ENCODE results near the gene MB21D2.

The MB21D2 gene

DNA sequence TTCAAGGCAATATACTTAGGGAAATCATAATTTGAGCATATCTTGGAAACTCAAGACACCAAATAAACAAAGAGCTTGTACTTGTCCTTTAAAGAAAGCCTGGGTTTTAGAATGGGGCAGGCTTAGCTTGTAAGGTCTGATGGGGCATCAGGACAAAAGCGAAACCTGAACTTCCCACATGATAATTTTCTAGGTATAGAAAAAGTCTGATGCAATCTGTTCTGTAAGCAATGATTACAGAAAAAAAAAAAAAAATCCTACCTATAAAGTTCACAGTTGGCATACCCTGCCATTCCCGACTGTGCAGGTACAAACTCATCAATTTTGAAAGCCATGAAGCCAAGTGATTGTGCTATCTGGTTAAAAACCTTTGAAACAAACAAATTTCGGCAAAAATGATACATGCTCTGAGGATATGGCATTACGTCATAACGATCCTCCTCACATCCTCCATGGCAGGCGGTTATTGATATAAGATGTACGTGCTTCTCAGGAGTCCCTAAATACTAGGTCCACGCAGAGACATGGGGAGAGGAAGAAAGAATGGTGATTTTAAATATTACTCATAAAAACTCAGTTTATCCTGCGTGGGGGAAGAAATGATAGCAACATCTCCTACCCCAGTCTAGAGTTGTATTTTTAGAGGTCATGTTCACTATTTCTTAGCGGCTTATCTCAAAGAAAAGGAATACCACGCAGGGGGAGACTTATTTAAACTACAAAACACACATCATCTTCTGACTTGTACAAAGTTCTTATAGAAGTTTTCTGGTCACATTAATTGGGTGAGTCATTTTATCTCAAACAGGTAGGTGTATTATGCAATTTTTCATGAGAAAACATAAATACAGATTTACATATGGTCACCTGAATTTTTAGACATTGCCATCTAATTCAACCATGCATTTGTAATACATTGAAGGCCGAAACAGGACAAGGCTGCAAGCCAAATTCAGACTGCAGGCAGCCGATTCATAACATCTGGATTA, 27.0 kb downstream of the MB21D2 start:
- no peak for DNase-seq

DNA sequence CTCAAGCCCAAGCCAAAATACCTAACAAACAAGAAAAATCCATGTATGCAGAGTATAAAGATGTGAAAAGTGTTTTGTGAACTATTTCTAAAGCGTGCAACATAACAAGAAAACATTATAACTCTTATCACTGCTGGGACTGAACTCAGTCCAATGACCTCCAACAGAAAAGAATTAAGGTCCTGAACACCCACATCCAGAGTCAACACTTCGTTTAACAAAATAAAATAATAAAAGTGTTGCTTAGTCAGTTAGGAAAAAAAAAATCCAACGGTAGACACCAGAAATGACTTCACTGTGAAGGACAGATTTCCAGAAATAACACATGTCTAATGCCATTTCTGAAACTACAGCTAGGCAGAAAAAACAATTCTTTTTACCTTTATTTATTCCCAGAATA, 28.0 kb downstream of the MB21D2 start:
- no peak for DNase-seq

DNA sequence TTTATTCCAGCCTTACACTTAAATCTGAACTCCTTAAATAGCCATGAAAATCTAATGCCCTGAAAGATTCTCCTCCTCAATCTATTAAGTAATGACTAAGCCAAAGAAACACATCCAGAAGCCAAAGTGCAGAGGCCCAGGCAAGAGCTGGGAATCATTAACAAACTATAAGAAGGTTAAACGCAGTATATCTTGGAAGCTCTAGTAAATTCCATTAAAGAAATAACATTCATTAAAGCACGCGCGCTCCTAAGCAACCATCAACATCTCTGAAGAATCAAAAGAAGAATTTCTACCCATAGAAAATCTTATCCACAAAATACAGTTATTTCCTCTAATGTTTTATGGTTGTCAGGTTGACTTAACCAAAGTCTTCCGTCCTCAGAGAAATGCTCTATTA, 29.5 kb downstream of the MB21D2 start:
- DNase-seq: no peak

DNA sequence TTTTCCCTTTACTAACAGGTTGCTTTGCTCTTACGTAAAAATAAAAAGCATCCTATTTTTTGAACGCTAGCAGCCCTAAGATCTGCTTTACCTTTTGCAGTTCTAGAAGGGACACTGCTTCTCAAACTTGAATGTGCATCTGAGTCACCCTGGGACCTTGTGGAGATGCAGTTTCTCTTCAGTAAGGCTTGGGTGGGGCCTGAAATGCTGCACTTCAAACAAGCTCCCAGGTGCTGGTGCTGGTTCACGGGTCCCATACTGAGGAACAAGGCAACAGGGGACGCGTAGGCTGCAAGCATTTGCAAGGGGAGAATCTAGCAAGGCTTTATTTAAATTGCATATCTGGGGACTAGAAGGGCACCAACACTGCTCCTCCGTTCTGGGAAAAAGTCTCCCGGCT, 30.0 kb downstream of the MB21D2 start:
- DNase-seq: no peak

DNA sequence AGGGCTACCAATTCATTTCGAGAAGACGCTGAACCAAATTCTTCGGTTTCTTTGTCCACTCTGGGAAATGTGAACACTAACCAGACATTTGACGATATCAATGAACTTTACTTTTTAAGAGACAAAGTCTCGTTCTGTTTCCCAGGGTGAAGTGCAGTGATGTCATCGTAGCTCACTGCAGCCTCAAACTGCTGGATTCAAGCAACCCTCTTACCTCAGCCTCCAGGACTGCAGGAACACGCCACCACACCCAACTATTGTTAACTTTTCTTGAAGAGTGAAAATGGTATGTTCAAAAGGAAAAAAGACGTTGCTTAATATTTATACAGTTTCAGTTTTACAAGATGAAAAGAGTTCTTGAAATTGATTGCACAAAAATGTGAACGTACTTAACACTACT, 30.6 kb downstream of the MB21D2 start:
- DNase-seq: peak; percentile 16

DNA sequence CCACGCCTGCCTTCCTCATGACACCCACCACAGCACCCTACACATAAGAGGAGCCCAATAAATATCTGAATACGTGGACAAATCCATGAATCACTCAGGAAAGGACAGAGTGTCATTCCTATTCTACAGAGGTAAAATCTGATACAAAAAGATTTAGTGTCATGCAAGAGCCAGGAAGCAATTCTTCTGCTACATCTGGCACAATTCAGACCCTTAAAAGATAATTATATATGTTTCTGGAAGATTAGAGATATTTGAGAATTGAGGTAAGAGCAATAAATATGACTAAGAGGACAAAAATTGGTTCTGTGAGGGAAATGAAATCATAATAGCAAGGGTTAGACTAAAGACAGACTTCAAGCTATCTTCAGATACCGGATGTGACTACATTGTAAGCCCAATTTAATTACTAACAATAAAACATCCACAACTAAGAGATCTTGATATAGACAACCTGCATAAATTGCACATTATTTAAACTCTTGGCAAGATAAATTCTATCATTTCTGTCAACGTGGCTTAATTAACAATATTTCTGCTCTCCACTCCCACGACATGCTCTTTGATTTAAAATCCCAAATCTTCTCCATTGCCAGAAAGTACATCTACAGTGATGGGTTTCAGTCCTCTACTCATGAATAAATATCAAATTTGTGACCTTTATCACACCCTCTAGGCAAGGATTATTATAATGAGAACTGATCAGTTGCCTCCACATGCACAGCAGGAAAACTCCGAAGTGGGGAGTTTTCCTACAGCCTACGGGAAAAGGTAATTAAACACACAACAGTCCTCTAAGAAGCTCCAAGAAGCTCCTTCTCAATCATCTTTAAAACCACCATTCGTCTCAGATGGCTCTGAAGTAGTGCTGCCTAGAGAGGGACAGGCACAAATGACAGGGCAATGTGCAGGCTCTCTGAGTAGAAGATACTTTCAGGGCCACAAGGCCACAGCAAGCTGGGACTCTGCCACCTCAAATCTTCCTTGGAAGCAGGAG, 32.6 kb downstream of the MB21D2 start:
- DNase-seq: no peak

DNA sequence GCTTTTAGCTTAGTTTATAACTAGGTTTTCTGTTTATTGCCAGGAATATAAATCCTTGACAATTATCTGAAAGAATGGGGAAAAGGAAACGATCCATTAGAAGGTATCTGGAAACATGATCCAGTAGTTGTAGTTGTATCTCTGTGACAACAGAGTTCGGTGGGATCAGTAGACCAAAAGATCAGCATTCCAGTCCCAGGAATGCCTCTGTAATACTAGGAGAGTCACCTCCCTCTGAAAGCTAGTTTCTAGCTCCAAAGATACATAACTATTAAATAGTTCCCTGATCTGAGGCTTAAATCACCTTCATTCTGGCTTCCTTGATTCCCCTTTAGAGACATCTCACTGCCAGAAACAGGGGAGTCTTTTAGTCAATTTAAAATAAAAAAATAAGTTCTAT, 34.1 kb downstream of the MB21D2 start:
- DNase-seq: no peak

DNA sequence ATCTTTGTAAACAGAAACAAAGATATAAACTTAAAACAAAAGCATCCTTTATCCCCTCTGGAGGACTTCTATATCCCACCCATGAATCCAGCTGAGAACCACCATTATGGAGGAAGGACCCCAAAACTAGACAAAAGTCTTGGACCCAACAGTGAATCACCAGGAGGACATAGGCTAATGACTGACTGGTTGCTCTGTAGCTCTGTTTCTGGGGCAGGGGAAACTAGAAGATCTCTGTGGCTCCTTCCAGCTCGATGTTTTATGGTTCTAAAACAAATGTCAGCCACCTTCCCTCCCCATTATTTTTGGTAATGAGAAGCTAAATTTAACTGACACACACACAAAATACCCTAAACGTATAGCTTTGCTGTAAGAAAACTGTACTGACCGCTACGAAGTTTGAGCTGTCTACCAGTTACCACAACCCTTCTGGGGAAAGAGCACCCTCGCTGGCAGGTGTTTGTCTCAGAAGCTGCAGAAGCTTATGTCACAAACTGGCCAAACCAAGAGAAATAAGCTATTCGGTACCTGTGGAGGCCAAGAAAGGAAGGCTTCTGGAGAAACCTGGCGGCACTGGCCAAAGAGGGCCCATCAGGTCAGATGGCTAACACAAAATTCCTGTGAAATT, 36.4 kb downstream of the MB21D2 start:
- no peak for DNase-seq

DNA sequence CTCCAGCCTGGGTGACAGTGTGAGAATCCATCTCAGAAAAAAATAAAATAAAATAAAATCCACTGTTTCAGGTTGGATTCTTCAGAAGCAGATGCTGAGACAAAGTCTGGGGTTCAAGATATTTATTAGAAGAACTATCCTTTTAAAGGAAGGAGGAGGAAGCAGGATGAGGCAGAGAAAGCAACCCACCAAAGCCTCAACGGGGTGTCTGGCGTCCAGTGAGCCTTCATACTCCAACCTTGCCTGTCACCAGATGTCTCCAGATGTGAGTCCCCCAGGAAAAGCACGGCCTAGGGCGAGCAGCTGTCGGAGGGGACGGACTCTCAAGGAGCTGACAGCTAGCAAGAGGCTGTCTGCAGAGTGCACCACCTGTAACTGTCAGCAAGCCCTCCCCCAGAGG, 37.3 kb downstream of the MB21D2 start:
- no peak for DNase-seq

DNA sequence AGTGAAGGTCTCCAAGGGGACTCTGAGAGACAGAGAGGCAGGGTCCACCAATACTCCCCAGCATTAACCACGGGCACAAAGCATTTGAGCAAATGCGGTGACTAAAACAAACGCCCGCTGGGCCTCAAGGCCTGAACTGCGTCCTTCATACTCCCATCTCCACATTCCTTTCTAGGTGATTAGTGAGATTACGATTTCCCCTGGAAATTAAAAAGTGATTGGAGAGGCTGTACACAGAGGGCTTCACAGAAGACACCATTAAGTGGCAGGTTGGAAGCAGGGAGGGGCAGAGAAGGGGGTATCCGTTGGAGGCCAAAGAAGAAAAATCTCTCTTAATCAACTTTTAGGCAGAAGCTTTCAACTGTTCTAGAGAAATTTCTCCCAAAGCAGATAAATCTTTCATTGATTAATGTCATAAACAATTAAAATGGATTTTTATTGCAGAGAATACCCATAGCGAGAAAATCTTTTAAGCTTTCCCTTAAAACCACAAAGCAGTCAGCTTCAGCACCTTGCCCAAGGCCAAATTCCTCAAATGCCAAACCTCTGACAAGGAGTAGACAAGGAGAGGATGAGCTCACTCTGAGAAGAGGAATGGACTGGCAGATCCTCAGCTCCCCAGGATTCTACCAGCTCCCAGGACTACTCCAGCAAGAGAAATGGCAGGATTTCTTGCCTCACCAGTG, 38.2 kb downstream of the MB21D2 start:
- no peak for DNase-seq

DNA sequence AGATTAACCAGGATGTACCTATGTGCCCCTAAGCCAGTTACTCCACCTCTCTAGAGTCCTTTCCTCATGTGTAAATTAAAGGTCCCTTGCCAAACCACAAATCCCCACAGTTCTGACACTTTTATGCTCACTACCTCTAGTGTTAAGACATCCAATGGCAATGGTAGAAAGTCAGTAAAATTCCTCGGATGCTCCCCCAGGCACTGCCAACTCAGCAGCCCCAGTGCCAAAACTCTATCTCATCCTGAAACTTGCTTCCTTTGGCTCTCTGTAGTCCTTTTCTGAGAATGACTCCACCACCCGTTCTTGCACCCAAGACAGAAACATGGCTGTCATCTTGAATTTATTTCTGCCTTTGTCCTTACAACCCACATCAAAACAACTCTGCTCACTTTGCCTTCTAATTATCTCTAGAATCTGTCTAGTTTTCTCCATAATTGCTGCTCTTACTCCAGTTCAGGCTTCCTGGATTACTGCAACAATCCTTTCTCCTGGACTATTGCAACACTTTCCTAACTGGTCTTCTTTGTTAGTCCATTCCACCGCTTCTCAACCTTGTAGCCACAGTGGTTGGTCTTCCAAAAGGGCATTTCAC, 41.6 kb downstream of the MB21D2 start:
- DNase-seq: no peak

DNA sequence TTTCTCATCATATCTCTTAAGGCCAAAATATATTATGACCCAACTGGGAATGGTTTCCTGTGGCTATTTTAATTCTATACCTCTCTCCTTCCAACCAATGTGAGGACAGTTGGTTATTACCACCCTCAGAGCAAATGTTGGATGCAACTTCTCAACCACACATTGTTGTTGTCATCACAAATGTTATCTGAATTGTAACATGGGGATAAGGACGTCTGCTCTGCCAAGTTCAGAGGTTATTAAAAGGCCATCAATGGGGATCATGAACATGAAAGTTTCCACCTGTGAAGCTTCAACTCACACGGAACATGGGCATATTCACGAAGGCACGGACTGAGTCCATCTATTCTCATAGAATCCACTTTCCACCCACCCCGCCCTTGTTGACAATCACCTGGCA, 46.8 kb downstream of the MB21D2 start:
- DNase-seq: no peak

DNA sequence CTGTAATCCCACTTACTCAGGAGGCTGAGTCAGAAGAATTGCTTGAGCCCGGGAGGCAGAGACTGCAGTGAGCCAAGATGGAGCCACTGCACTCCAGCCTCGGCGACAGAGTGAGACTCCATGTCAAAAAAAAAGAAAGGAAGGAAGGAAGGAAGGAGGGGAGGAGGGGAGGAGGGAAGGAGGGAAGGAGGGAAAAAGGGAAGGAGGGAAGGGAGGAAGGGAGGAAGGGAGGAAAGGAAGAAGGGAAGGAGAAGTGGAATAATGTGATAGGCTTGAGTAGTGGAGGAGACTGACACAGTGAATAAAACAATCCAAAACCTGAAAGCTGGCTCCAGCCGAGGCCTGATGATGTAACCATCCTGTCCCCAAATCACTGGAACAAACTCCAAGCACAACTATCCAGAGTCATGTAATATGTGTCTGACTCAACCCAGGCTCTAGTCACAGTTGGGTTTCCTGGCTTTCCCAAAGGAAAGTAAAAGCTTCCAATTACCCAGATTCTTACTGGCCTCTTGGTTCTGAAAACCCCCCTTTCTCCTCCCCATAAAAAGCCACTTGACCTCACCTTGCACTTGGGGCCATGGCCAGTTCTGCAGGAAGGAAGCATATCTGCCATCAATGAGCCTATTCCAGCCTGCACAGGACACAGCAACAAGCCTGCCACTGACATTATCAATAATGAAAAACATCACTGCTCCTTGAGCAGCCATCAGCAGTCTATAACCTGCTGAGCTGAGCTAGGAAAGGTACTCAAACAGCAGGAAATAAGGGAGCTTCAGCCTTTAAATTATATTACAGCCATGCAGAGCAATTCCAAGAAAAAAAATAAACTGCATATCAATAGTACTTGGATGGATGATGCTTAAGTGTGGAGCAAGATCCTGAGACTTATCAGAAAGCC, 48.3 kb downstream of the MB21D2 start:
- no peak for DNase-seq

DNA sequence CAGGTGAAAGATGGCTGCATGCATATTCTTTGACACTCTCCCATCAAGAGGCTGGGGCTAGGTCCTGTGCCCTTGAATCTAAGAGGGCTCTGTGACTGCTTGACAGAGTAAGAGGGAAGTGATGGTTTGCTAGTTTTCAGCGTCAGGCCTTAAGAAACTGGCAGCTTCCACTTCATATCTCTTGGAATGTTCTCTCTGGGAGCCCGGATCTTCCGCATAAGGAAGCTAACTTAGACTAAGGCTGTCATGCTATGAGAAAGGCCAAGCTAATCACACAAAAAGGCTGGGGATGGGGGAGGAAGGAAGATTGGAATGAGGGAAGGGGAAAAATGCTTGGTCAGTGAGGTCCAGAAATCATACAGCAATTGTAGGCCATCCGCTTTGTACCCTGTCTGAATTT, 50.0 kb downstream of the MB21D2 start:
- DNase-seq: no peak

DNA sequence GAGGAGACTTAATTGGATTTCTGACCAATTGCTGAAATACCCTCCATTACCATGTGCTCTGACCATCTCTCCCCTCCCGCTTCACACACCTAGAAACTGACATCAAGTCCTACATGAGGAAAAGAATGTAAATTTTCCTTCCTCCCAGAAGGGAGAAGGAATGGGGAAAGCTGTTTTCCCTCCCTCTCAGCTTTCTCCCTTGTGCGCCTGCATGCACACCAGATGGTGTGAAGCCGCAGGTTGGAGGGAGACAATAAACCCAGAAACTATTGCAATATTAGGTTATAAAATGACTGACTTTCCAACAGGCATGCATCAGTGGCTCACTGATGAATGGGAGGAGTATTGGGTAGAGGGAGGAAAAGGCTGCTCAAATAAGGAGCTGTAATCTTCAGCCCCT, 50.9 kb downstream of the MB21D2 start:
- DNase-seq: no peak

DNA sequence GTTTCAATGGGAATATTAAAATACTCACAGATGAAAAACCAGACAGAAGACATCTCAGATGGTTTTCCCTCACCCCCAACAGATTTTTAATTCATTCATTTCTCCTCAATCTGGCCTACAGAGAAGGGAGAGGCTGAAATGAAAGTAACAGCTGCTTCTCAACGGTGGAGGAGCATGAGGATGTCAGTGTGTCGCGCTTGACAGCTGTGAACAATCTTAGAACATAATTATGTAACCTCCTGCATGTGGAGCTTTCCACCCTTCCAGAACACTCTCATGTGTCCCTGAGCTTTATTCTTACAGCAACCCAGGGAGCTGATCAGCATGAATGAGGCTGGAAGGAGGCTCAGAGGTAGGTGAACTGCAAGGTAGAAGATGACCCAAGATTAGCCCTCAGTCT, 52.7 kb downstream of the MB21D2 start:
- no peak for DNase-seq

DNA sequence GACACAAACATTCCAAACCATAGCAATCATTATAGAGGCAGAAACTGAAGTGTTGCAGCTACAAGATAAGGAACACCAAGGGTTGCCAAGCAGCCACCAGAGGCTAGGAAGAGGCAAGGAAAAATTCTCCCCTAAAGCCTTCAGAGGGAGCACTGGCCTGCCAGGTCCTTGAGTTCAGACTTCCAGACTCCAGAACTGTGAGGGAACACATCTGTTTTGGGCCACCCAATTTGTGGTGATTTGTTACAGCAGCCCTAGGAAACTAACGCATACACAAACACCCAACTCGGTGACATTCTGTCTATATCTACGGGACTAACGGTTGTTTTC, 54.6 kb downstream of the MB21D2 start:
- DNase-seq: no peak

DNA sequence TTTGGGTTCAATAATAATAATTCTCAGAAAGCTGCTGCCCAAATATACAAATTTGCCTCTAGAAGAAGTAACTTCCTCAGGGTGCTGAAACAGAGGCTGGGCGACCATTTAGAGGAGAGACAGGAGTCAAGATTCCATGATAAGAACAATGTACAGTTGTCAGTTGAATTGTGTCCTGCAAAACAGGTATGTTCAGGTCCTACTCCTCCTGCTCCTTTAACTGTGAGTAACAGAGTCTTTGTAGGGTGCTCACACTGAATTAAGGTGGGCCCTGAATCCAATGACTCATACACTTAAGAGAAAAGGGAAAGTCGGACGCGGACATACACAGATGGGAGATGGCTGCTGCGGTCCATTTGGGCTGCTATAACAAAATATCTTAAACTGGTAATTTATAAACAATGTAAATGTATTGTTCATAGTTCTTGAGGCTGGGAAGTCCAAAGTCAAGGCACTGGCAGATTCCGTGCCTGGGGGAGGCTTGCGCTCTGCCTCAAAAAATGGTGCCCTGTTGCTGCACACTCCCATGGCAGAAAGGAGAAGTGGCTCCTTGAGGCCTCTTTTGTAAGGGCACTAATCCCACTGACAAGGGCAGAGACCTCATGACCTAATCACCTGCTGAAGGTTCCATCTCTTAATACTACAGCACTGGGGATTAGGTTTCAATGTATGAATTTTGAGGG, 55.1 kb downstream of the MB21D2 start:
- DNase-seq: no peak

DNA sequence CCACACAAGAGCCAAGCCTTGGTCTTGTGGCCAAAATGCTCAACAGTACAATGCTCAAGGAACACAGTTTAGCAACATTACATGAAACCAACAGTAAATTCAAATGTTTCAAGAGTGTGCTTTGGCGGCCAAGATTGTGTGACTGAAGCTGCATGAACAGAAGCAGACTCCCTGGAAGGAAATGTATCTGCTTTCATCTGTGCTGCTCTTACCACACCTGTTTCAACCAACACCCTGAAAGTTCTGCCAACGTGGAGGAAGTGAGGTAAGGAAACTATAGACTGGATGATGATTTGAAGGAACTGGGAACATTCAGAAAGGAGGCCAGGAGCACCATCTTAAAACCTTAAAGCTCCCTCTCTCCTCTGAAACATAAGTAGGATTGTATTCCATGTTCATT, 55.7 kb downstream of the MB21D2 start:
- no peak for DNase-seq

DNA sequence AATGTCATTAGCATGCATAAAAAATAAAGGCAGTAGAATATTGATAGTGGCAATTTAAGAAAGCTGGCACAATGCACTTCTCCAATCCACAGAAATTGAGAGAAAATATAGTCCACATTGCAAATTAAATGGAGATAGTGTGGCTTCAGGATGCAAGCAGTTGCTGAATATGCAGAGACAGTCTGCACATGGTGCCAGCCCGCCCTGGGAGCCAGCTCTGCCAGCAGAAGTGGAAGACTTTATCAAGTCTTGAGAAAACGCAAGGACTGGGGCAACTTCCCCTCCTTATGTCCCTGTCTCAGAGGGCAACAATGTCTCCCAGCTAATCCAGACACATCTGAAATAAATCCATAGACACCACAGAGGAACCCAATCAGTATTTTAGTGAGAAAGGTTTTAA, 57.2 kb downstream of the MB21D2 start:
- DNase-seq: no peak

Data from activated naive CD4-positive, alpha-beta T cell treated with Interleukin-2 at 50 U/mL for 16 hours (primary cell).